HG02973 (cell line): ENCODE data around the gene CCDC178.

ENCODE experiments used
- ATAC-seq: cut with Tn5 transposase; IDR thresholded peaks from one replicate; pipeline ENCODE4 v1.9.1; 2021; ENCODE audit warnings: moderate library complexity; ENCODE audit not compliant: unreplicated experiment

The CCDC178 gene

GRCh38 chr18:32891130-32891529 is 549.4 kb downstream of the CCDC178 start:
- ATAC-seq: no peak

GRCh38 chr18:32889615-32890593 is 550.6 kb downstream of the CCDC178 start:
- no peak for ATAC-seq

- ATAC-seq: no peak
Observed at GRCh38 chr18:32888306-32888705, 552.2 kb downstream of the CCDC178 start.
